Upper lobe of right lung (tissue), 1 donor: ENCODE measurements around the gene UNC5A. TPM values are rescaled to one million over a fixed set of nuclear protein-coding genes. Genes with fewer than 3 reads are reported as not detected.

Source experiments
- ATAC-seq: fragments of 200-7000 bp; cut with Tn5 transposase; one replicate; pipeline ENCODE4 v1.9.1; 2020; ENCODE audit warnings: mild to moderate bottlenecking, moderate library complexity
- DNase-seq: peaks from one replicate; pipeline ENCODE4 v3.0.0-alpha.2; 2020
- H3K27ac ChIP-seq: fragments of 200-600 bp; one replicate; pipeline ENCODE4 v1.8.0; 2022
- H3K27me3 ChIP-seq: fragments of 200-600 bp; one replicate; pipeline ENCODE4 v1.8.0; 2022; ENCODE audit warnings: mild to moderate bottlenecking
- H3K36me3 ChIP-seq: fragments of 200-600 bp; one replicate; pipeline ENCODE4 v1.8.0; 2022
- H3K4me1 ChIP-seq: fragments of 200-600 bp; one replicate; pipeline ENCODE4 v1.8.0; 2022
- H3K4me3 ChIP-seq: fragments of 200-600 bp; one replicate; pipeline ENCODE4 v1.8.0; 2022; ENCODE audit warnings: mild to moderate bottlenecking
- H3K9me3 ChIP-seq: fragments of 200-600 bp; one replicate; pipeline ENCODE4 v1.8.0; 2022
- intact Hi-C: fragments of 100-400 bp; cut with DNase I; formaldehyde crosslinking; loops from one replicate; pipeline ENCODE4 v1.11.0; 2022
- total RNA-seq: library from RNA; stranded (reverse); fragmentation: NEBNext Ultra II Directional; extraction: Animal tissue kit (Norgen Biotek cat#: 25700); gene quantifications from one replicate; pipeline ENCODE4 v1.2.1, GENCODE V29; 2021
- TF ChIP-seq, protein P1 (sequence below): fragments of 200-600 bp; IDR thresholded peaks from one replicate; pipeline ENCODE4 v1.8.0; 2022; ENCODE audit warnings: antibody characterized with exemption
- donor health status: DM: no; HTN: yes; CAD: no; lungs with severe emphysema.

UNC5A gene
- total RNA-seq, 1 donor from 2014 or later = 0.46 TPM

DNA sequence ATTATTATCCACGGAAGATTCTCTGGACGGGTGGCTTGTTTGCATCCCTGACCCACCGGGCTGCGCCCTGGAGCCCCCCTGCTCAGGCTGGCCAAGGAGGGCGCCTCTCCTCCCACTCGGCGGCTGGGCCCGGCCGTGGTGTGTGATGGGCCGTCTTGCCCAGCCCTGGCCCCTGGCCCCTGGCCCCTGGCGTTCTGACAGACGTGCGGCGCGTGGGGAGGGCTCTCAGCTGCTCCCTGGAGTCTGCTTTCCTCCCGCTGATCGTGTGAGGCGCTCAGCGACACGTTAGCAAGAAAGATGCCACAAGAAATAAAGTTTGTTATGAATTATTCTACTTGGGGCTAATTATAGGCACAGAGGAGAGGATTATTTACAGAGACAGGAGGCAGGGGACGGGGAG is 33.3 kb downstream of the UNC5A start:
- Histone ChIP-seq H3K27me3 (peaks cover 43% of the 10 kb centered on the region), H3K9me3 (no peaks in the 10 kb centered on the region), H3K4me1 (no peaks in the 10 kb centered on the region), H3K36me3 (no peaks in the 10 kb centered on the region), H3K27ac (no peak overlapping the region), H3K4me3 (no peak overlapping the region)
- intact Hi-C loops = no loop called here
- ATAC-seq (no peak), DNase-seq (no peak)
- TF ChIP-seq, protein P1, sequence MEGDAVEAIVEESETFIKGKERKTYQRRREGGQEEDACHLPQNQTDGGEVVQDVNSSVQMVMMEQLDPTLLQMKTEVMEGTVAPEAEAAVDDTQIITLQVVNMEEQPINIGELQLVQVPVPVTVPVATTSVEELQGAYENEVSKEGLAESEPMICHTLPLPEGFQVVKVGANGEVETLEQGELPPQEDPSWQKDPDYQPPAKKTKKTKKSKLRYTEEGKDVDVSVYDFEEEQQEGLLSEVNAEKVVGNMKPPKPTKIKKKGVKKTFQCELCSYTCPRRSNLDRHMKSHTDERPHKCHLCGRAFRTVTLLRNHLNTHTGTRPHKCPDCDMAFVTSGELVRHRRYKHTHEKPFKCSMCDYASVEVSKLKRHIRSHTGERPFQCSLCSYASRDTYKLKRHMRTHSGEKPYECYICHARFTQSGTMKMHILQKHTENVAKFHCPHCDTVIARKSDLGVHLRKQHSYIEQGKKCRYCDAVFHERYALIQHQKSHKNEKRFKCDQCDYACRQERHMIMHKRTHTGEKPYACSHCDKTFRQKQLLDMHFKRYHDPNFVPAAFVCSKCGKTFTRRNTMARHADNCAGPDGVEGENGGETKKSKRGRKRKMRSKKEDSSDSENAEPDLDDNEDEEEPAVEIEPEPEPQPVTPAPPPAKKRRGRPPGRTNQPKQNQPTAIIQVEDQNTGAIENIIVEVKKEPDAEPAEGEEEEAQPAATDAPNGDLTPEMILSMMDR = no peak

DNA sequence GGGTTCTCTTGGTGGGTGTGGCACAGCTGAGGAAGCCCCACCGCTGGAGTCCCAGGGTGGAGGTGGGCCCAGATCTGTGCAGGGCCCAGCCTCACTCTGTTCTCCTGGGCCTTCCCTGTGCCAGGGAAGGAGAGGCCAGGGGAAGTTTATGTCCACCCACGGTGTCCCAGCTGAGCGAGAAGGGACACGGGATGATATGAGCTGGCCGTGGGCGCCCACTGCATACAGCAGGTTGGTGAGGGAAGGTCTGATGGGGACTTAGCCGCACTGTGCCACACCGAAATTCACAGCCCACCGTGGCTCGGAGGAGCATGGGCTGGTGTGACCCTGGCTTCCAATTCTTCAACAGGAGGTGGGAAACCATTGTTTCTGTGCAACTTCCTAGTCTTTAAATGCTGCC is 33.9 kb downstream of the UNC5A start:
- H3K27ac ChIP-seq = no peak overlapping the region
- TF ChIP-seq, protein P1 = no peak
- H3K36me3 ChIP-seq = no peaks in the 10 kb centered on the region
- peaks cover 48% of the 10 kb centered on the region for H3K27me3 ChIP-seq
- H3K4me1 ChIP-seq = no peaks in the 10 kb centered on the region
- H3K9me3 ChIP-seq = no peaks in the 10 kb centered on the region
- intact Hi-C loops = no loop called here
- H3K4me3 ChIP-seq = no peak overlapping the region
- ATAC-seq = no peak
- no peak for DNase-seq

DNA sequence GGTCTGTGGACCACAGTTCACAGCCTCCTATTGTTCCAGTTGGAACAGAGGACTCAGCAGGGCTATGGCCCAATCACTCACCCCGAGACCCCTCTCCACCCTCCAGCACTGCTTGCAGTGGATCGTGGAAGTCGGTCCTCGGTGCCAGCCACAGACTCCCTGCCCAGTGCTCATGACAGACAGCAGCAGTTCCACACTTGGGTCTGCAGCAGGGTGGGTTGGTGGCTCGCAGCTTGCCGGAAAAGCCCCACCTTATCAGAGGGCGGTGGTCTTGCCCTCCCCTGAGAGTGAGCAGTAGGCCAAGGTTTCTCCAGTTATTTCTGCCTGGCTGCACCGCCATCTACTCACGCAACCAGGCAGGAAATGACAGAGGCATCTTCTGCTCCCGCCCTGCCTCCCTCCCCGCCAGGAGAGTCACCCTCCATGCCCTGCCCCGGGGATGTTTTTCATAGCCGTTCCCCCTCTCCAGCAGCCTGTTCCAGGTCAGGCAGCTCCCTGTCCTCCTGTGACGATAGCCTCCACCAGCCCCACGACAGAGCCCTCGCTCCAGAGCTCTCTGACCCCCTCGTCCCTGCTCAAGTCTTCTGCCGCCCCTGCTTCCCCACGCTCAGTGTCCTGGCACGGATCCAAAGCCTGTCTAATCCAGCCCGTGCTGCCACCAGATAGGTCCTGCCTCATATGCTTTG is 34.5 kb downstream of the UNC5A start:
- no peaks in the 10 kb centered on the region for H3K36me3 ChIP-seq
- H3K4me3 ChIP-seq = no peak overlapping the region
- ATAC-seq (no peak), DNase-seq (no peak)
- TF ChIP-seq, protein P1 = no peak
- intact Hi-C loops = no loop called here
- peaks cover 53% of the 10 kb centered on the region for H3K27me3 ChIP-seq
- no peak overlapping the region for H3K27ac ChIP-seq
- no peaks in the 10 kb centered on the region for H3K4me1 ChIP-seq
- H3K9me3 ChIP-seq = no peaks in the 10 kb centered on the region

DNA sequence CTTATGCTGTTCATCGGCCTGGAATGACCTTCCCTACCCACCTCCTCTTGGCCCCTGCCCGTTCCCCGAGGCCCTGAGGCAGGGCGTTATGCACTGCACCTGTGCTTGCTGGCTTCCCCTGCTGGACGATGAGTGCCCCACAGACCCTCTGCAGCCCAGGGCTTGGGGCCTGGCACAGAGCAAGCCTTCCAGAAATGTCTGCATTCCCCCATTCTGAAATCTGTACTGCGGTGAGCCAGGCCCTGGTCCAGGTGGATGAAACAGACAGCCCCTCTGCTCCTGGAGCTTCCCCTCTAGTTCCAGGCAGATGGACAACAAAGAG is 35.0 kb downstream of the UNC5A start:
- H3K27me3 ChIP-seq = peaks cover 53% of the 10 kb centered on the region
- TF ChIP-seq, protein P1 = no peak
- DNase-seq (no peak), ATAC-seq (no peak)
- no peaks in the 10 kb centered on the region for H3K9me3 ChIP-seq
- intact Hi-C loops = no loop called here
- no peaks in the 10 kb centered on the region for H3K4me1 ChIP-seq
- H3K4me3 ChIP-seq = no peak overlapping the region
- no peaks in the 10 kb centered on the region for H3K36me3 ChIP-seq
- H3K27ac ChIP-seq = no peak overlapping the region

DNA sequence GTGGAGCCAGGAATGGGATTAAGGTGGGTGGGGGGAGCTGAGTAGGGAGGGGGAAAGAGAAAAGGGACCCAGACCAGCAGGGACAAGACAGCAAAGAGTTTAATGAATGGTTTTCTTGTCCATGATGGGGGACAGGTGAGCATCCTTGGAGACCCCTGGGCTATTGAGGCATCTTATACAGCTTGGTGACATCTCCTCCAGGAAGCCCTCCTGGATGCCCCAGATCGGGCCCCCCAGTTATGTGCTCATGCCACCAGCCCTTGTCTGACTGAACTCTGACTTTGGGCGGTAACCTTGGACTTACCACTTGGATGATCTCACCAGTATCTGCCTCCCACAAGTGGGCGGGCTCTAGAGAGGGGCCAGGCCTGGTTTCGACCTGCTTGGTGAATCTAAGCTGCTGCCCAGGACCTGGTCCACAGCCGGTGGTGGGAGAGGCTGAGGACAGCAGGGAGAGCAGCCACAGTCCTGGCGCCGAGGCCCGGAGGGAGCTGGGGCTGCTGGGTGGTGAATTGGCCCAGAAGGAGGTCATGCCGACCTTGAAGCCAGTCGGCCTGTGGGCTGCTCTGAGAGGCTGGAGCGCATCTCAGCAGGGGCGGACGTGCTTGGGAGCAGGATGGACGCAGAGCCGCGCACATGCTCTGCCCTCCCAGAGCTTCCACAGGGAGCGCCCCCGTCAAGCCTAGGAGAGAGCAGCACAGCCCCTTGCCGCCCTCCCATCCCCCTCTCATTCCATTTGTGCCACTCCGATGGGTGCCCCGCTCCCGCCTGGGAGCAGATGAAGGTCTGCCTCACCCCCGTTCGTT is 36.2 kb downstream of the UNC5A start:
- Histone ChIP-seq H3K27me3 (peaks cover 43% of the 10 kb centered on the region), H3K9me3 (no peaks in the 10 kb centered on the region), H3K36me3 (no peaks in the 10 kb centered on the region), H3K4me1 (no peaks in the 10 kb centered on the region), H3K4me3 (no peak overlapping the region), H3K27ac (no peak overlapping the region)
- intact Hi-C loops = no loop called here
- no peak for DNase-seq
- ATAC-seq = no peak
- TF ChIP-seq, protein P1 = no peak
